Lower lobe of right lung (tissue), 2 donors: ENCODE data around the gene TMEM248. TPM values are rescaled to one million over a fixed set of nuclear protein-coding genes. Genes with fewer than 3 reads are reported as not detected.
"Not testable (repeated sequence)": the region's sequence is repeated elsewhere in the genome, so short reads cannot be mapped to it uniquely, and the experiment has no call there.

Experiments
- ATAC-seq, 2 donors: fragments of 200-7000 bp; cut with Tn5 transposase; one replicate each; pipeline ENCODE4 v1.9.1; 2020 to 2022; ENCODE audit warnings: mild to moderate bottlenecking in 2 of 2, moderate library complexity in 2 of 2
- DNase-seq: peaks from one replicate; pipeline ENCODE4 v3.0.0-alpha.2; 2020
- H3K27ac ChIP-seq: fragments of 200-600 bp; one replicate; pipeline ENCODE4 v1.8.0; 2022
- H3K27me3 ChIP-seq: fragments of 200-600 bp; one replicate; pipeline ENCODE4 v1.8.0; 2022; ENCODE audit warnings: low read depth
- H3K36me3 ChIP-seq: fragments of 200-600 bp; one replicate; pipeline ENCODE4 v1.8.0; 2022; ENCODE audit warnings: mild to moderate bottlenecking
- H3K4me1 ChIP-seq: fragments of 200-600 bp; one replicate; pipeline ENCODE4 v1.8.0; 2022
- H3K4me3 ChIP-seq: fragments of 200-600 bp; one replicate; pipeline ENCODE4 v1.8.0; 2022; ENCODE audit warnings: mild to moderate bottlenecking
- H3K9me3 ChIP-seq: fragments of 200-600 bp; one replicate; pipeline ENCODE4 v1.8.0; 2022
- intact Hi-C: fragments of 100-400 bp; cut with DNase I; formaldehyde crosslinking; loops from one replicate; pipeline ENCODE4 v1.11.0; 2022
- total RNA-seq: library from RNA; stranded (reverse); fragmentation: NEBNext Ultra II Directional; extraction: Animal tissue kit (Norgen Biotek cat#: 25700); gene quantifications from one replicate; pipeline ENCODE4 v1.2.1, GENCODE V29; 2021
- TF ChIP-seq, protein P1 (sequence below): fragments of 200-600 bp; IDR thresholded peaks from one replicate; pipeline ENCODE4 v1.8.0; 2022; ENCODE audit warnings: antibody characterized with exemption, mild to moderate bottlenecking
- donor health status: DM: no; HTN: yes; CAD: no; lungs with severe emphysema.

TMEM248 gene
- total RNA-seq, 1 donor from 2014 or later, result 103 TPM

DNA sequence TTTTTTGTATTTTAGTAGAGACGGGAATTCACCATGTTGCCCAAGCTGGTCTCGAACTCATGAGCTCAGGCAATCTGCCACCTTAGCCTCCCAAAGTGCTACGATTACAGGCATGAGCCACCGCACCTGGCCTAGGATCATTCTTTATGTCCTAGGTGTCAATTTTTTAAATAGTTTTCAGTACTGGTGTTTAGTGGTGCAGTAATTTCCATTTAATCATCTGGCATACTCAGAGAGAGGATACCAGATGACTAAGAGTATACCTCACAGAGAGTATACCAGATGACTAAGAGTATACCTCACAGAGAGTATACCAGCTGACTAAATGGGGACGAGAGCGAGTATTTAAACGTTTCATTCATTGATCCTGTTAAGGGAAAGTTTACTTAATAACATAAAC, 37.3 kb upstream of the TMEM248 start:
- Histone ChIP-seq H3K27ac (no peak overlapping the region), H3K27me3 (no peaks in the 10 kb centered on the region), H3K9me3 (no peaks in the 10 kb centered on the region), H3K4me3 (no peak overlapping the region), H3K36me3 (peaks cover 14% of the 10 kb centered on the region), H3K4me1 (peaks cover 12% of the 10 kb centered on the region)
- ATAC-seq, result no peak
- DNase-seq, result no peak
- TF ChIP-seq, protein P1, sequence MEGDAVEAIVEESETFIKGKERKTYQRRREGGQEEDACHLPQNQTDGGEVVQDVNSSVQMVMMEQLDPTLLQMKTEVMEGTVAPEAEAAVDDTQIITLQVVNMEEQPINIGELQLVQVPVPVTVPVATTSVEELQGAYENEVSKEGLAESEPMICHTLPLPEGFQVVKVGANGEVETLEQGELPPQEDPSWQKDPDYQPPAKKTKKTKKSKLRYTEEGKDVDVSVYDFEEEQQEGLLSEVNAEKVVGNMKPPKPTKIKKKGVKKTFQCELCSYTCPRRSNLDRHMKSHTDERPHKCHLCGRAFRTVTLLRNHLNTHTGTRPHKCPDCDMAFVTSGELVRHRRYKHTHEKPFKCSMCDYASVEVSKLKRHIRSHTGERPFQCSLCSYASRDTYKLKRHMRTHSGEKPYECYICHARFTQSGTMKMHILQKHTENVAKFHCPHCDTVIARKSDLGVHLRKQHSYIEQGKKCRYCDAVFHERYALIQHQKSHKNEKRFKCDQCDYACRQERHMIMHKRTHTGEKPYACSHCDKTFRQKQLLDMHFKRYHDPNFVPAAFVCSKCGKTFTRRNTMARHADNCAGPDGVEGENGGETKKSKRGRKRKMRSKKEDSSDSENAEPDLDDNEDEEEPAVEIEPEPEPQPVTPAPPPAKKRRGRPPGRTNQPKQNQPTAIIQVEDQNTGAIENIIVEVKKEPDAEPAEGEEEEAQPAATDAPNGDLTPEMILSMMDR, result no peak
- intact Hi-C loops, result no loop called here

DNA sequence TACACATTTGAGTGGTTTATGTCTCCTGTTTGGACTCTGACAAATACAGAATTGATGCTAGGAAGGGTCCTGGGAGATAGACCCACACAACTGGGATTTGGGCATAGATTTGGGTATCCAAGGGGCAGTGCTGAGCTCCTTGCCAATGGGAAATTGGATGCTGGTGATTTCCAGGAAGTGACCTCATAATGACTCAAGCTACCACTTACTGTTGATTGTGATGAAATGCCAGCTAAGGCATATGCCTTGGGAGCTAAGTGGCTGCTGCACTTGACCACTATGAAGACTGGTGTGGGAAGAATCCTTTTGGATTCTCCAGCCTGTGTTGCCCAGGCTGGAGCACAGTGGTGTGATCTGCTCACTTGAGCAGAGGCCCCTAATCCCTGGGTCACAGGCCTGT, 36.5 kb upstream of the TMEM248 start:
- peaks cover 10% of the 10 kb centered on the region for H3K36me3 ChIP-seq
- H3K27me3 ChIP-seq, H3K27ac ChIP-seq, H3K4me3 ChIP-seq, ATAC-seq, H3K9me3 ChIP-seq, DNase-seq, intact Hi-C loops: not testable (repeated sequence)
- peaks cover 12% of the 10 kb centered on the region for H3K4me1 ChIP-seq

DNA sequence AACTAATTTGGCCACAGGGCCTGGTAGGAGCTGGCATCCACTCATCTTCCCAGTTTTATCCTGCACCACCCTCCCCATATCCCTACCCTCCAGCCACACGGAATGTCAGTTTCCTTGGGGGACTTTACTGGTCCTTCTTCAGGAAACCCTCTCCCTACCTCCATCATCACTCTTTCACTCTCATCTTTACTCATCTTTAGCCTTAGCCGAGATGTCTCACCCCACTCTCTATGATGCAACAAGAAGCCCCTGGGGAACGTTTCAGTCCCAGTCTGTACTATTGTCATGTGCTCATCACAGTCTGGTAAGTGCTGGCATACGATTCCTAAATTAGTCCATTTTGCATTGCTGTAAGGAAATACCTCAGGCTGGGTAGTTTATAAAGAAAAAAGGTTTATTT, 34.9 kb upstream of the TMEM248 start:
- Histone ChIP-seq H3K36me3 (peaks cover 11% of the 10 kb centered on the region), H3K4me1 (no peaks in the 10 kb centered on the region), H3K27ac (no peak overlapping the region), H3K27me3 (no peaks in the 10 kb centered on the region), H3K4me3 (no peak overlapping the region), H3K9me3 (no peaks in the 10 kb centered on the region)
- intact Hi-C loops, result no loop called here
- ATAC-seq, result no peak
- no peak for DNase-seq
- TF ChIP-seq, protein P1, result no peak

DNA sequence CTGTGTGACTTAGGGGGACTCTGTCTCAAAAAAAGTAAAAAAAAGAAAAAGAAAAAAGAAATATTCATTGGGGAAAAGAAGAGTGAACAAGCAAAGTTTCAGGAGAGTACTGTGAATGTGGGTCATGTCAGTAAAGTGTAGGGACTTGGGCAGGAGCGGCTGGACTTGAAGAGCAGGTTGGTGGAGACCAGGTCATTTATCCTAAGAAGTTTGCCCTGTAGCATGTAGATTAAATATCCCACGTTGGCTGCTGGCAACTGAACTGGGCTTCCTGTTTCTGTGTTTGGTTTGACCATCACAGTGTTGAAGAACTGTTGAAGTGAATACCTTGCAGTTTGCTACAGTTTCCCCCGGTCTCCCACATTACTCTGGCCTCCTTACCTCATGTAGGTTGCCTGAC, 32.8 kb upstream of the TMEM248 start:
- intact Hi-C loops, H3K27ac ChIP-seq: not testable (repeated sequence)

DNA sequence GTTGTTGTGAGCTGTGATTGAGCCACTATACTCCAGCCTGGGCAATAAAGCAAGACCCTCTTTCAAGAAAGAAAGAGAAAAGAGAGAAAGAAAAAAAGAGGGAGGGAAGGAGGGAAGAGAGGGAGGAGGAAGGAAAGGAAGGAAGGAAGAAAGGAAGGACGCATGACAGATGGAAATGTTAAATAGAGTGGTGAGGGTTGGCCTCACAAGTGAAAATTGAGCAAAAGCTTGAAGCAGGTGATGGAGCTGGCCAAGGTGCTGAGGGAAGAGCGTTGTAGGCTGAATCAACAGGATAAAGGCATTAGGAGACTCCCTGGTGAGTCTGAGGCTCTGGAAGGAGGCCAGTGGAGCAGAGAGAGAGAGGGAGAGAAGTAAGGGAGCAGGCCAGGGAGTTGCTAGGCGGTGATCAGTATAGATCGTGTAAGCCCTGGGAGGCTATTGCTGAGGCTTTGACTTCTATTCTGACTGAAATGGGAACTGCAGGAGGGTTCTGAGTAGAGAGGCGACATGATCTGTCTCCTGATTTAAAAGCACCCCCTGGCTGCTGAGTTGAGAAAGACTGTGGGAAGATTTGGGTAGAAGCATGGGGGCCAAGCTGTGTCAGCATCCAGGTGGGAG, 26.5 kb upstream of the TMEM248 start:
- Histone ChIP-seq H3K27ac (no peak overlapping the region), H3K4me1 (no peaks in the 10 kb centered on the region), H3K36me3 (peaks cover 30% of the 10 kb centered on the region), H3K4me3 (no peak overlapping the region), H3K9me3 (no peaks in the 10 kb centered on the region), H3K27me3 (no peaks in the 10 kb centered on the region)
- ATAC-seq, result no peak
- intact Hi-C loops, result no loop called here
- no peak for DNase-seq
- TF ChIP-seq, protein P1, result no peak

More for the DNA sequence above, 32.8 kb upstream of the TMEM248 start:
- H3K9me3 ChIP-seq, H3K36me3 ChIP-seq, H3K4me1 ChIP-seq, ATAC-seq, DNase-seq, H3K27me3 ChIP-seq, H3K4me3 ChIP-seq: not testable (repeated sequence)

DNA sequence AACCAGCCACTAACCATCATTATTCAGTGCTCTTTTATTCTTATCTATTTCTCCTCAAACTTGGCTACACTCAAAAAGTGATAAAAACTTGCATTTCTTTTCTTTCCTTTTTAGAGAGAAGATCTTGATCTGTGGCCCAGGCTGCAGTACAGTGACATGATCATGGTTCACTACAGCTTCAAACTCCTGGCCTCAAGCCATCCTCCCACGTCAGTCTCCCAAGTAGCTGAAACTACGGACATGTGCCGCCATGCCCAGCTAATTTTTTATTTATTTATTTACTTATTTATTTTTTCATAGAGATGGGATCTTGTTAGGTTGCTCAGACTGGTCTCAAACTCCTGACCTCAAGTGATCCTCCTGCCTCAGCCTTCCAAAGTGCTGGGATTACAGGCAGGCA, 24.6 kb upstream of the TMEM248 start:
- Histone ChIP-seq H3K36me3 (peaks cover 35% of the 10 kb centered on the region), H3K4me1 (no peaks in the 10 kb centered on the region), H3K27me3 (no peaks in the 10 kb centered on the region), H3K9me3 (no peaks in the 10 kb centered on the region), H3K27ac (no peak overlapping the region), H3K4me3 (no peak overlapping the region)
- intact Hi-C loops, result no loop called here
- no peak for ATAC-seq
- TF ChIP-seq, protein P1, result no peak
- no peak for DNase-seq
